ENCODE results near the gene ACTRT2. TPM values are rescaled to one million over a fixed set of nuclear protein-coding genes. Genes with fewer than 3 reads are reported as not detected.

Gene ACTRT2
- polyA plus RNA-seq, 1 donor (not counting 4 experiments of a cell fraction or from before 2014, with no cell fraction given) = not detected

DNA sequence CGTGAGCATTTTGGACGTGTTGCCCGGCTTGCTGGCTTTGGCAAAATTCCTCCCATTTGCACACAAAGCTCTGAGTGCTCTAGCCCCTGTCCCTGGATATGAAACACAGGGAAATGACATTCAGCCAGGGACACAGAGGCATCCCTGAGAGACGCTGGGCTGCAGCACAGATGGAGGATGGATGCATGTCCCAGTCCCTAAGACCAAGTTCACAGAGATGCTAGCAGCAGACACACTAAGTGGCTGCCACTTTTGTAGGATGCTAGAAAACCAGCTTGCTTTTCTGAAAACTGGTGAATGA is 12.5 kb downstream of the ACTRT2 start:
- no peak for DNase-seq (ENCODE audit: low read depth, low spot score)
- dilution Hi-C loops (cut with MboI; ENCODE audit: extremely low pct_ligation_motif_present, low sequenced_read_pairs) = no loop called here

DNA sequence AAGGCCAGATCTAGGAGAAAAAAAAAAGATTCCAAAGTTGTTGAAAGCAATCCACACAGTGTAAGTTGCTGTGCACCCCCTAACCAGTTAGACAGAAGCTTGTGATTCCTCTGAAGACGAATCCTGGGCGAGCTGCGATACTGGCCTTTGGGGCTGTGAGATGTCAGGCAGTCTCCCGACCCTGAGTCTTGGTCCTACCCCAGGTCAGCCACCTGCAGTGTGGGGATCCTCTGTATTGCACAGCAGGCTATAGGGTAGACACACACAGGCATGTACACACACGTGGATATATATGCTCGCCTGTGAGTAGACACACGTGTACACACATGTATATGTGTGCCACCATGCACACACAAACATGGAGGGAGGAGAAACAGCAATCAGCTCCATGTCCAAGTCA is 12.9 kb downstream of the ACTRT2 start:
- Histone ChIP-seq H2AFZ (ENCODE audit: control insufficient read depth, low read length) (no peak overlapping the region), H3K9me3 (ENCODE audit: control insufficient read depth, low read depth, low read length) (peaks cover 7% of the 10 kb centered on the region), H4K20me1 (ENCODE audit: control insufficient read depth, extremely low read depth, insufficient read depth, low read length) (no peaks in the 10 kb centered on the region), H3K79me2 (ENCODE audit: control insufficient read depth, insufficient read depth, low read length) (no peaks in the 10 kb centered on the region), H3K4me2 (ENCODE audit: control insufficient read depth, extremely low read depth, insufficient read depth, low read depth, low read length) (no peak overlapping the region), H3K4me3 (ENCODE audit: control insufficient read depth in 2 of 3, extremely low read depth in 1 of 3, insufficient read depth in 2 of 3, low read depth in 1 of 3, low read length in 3 of 3) (no peak overlapping the region), H3K27ac (ENCODE audit: control insufficient read depth, insufficient read depth, low read length) (no peak overlapping the region), H3K36me3 (ENCODE audit: control insufficient read depth in 2 of 2, extremely low read depth in 1 of 2, insufficient read depth in 2 of 2, low read length in 2 of 2) (no peaks in the 10 kb centered on the region), H3K9ac (ENCODE audit: control insufficient read depth, extremely low read depth, insufficient read depth, low read length) (no peak overlapping the region), H3K4me1 (ENCODE audit: control insufficient read depth, extremely low read depth, insufficient read depth, low read length) (no peaks in the 10 kb centered on the region), H3K27me3 (ENCODE audit: control insufficient read depth, extremely low read depth, insufficient read depth, low read length) (no peaks in the 10 kb centered on the region), H3K9me1 (ENCODE audit: control insufficient read depth, extremely low read depth, insufficient read depth, low read length) (no peaks in the 10 kb centered on the region)
- dilution Hi-C loops (cut with MboI; ENCODE audit: extremely low pct_ligation_motif_present, low sequenced_read_pairs) = no loop called here
- TF ChIP-seq, protein P1, sequence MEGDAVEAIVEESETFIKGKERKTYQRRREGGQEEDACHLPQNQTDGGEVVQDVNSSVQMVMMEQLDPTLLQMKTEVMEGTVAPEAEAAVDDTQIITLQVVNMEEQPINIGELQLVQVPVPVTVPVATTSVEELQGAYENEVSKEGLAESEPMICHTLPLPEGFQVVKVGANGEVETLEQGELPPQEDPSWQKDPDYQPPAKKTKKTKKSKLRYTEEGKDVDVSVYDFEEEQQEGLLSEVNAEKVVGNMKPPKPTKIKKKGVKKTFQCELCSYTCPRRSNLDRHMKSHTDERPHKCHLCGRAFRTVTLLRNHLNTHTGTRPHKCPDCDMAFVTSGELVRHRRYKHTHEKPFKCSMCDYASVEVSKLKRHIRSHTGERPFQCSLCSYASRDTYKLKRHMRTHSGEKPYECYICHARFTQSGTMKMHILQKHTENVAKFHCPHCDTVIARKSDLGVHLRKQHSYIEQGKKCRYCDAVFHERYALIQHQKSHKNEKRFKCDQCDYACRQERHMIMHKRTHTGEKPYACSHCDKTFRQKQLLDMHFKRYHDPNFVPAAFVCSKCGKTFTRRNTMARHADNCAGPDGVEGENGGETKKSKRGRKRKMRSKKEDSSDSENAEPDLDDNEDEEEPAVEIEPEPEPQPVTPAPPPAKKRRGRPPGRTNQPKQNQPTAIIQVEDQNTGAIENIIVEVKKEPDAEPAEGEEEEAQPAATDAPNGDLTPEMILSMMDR (optimal IDR thresholded peaks at IDR 0.05 in 1 of 3, IDR thresholded peaks at IDR 0.05 in 1 of 3, conservative IDR thresholded peaks at IDR 0.05 in 1 of 3; ENCODE audit: extremely low read depth in 1 of 3, insufficient read depth in 2 of 3, low read length in 3 of 3) = no peak
- no peak for TF ChIP-seq EZH2 (IDR thresholded peaks at IDR 0.05; ENCODE audit: low read length)
- FAIRE-seq = no peak
- no peak for DNase-seq (ENCODE audit: low read depth, low spot score)

More for the DNA sequence above, 12.5 kb downstream of the ACTRT2 start:
- Histone ChIP-seq H3K9ac (ENCODE audit: control insufficient read depth, extremely low read depth, insufficient read depth, low read length) (no peak overlapping the region), H3K9me1 (ENCODE audit: control insufficient read depth, extremely low read depth, insufficient read depth, low read length) (no peaks in the 10 kb centered on the region), H3K36me3 (ENCODE audit: control insufficient read depth in 2 of 2, extremely low read depth in 1 of 2, insufficient read depth in 2 of 2, low read length in 2 of 2) (no peaks in the 10 kb centered on the region), H3K79me2 (ENCODE audit: control insufficient read depth, insufficient read depth, low read length) (no peaks in the 10 kb centered on the region), H3K4me2 (ENCODE audit: control insufficient read depth, extremely low read depth, insufficient read depth, low read depth, low read length) (no peak overlapping the region), H3K4me3 (ENCODE audit: control insufficient read depth in 2 of 3, extremely low read depth in 1 of 3, insufficient read depth in 2 of 3, low read depth in 1 of 3, low read length in 3 of 3) (no peak overlapping the region), H2AFZ (ENCODE audit: control insufficient read depth, low read length) (no peak overlapping the region), H3K9me3 (ENCODE audit: control insufficient read depth, low read depth, low read length) (peaks cover 7% of the 10 kb centered on the region), H3K27me3 (ENCODE audit: control insufficient read depth, extremely low read depth, insufficient read depth, low read length) (no peaks in the 10 kb centered on the region), H3K27ac (ENCODE audit: control insufficient read depth, insufficient read depth, low read length) (no peak overlapping the region), H4K20me1 (ENCODE audit: control insufficient read depth, extremely low read depth, insufficient read depth, low read length) (no peaks in the 10 kb centered on the region), H3K4me1 (ENCODE audit: control insufficient read depth, extremely low read depth, insufficient read depth, low read length) (no peaks in the 10 kb centered on the region)
- TF ChIP-seq EZH2 (IDR thresholded peaks at IDR 0.05; ENCODE audit: low read length) = no peak
- TF ChIP-seq, protein P1 (optimal IDR thresholded peaks at IDR 0.05 in 1 of 3, IDR thresholded peaks at IDR 0.05 in 1 of 3, conservative IDR thresholded peaks at IDR 0.05 in 1 of 3; ENCODE audit: extremely low read depth in 1 of 3, insufficient read depth in 2 of 3, low read length in 3 of 3) = no peak
- no peak for FAIRE-seq
